ENCODE measurements around the gene CPEB3.

- TF ChIP-seq CTCF (IDR thresholded peaks at IDR 0.05) (no peak), POLR2A (IDR thresholded peaks at IDR 0.05) (no peak)
Observed at GRCh38 chr10:92079003-92079402, 211.9 kb downstream of the CPEB3 start.

All from heart left ventricle (tissue), 13 donors.